HCT116 (cell line): Measurements from ENCODE around the gene CLEC16A. TPM values are rescaled to one million over a fixed set of nuclear protein-coding genes. Genes with fewer than 3 reads are reported as not detected.

ENCODE experiments used
- ATAC-seq: fragments of 200-7000 bp; cut with Tn5 transposase; 2 replicates; pipeline ENCODE4 v1.9.1; 2020; ENCODE audit warnings: mild to moderate bottlenecking, moderate library complexity
- BruUV-seq: library from RNA; stranded (reverse); fragments of 400-500 nt; replicated peaks from 2 replicates; lab custom pipeline; 2021; lab: Mats Ljungman, UMichigan
- CTCF ChIA-PET: fragments of 300-600 bp; sonication (Branson Sonifier 250); formaldehyde crosslinking; loops from one replicate; lab custom pipeline; 2021; ENCODE audit warnings: antibody characterized with exemption; lab: Charles Lee
- POLR2A ChIA-PET: fragments of 300-600, 350-600 bp; sonication (Branson Sonifier 250); formaldehyde crosslinking; loops from one replicate; lab custom pipeline; 2021; ENCODE audit warnings: antibody characterized with exemption; lab: Charles Lee
- RAD21 ChIA-PET, 2 experiments: fragments of 300-600 bp; sonication (Branson Sonifier 250); formaldehyde crosslinking; loops; one replicate each; lab custom pipeline; 2023; ENCODE audit warnings: low total read pairs in 2 of 2; ENCODE audit not compliant: uncharacterized antibody in 2 of 2, unreplicated experiment in 2 of 2, low non-redundant PET in 1 of 2; lab: Charles Lee
- DNase-seq: peaks from one replicate; pipeline ENCODE4 v3.0.0-alpha.2; 2010; ENCODE audit warnings: low read depth, low spot score
- H2AFZ ChIP-seq: fragments of 200-600 bp; shearing (Covaris generic), sonication (generic); 2 replicates; pipeline ENCODE4 v1.6.1; 2017; ENCODE audit warnings: low read depth, mixed run types, mixed read lengths, antibody characterized with exemption, low read length; ENCODE audit not compliant: poor library complexity, severe bottlenecking
- H3K27ac ChIP-seq: 2 replicates; pipeline ENCODE4 v1.5.1; 2012; ENCODE audit warnings: low read depth, low read length
- H3K27me3 ChIP-seq: fragments of 200-600 bp; sonication (generic); 2 replicates; pipeline ENCODE4 v1.6.1; 2016; ENCODE audit warnings: mixed run types, low read length, mixed read lengths; ENCODE audit not compliant: insufficient read depth
- H3K36me3 ChIP-seq, 2 experiments: fragments of 200-500 bp in 1 of 2; fragments of 200-600 bp in 1 of 2; sonication (Bioruptor generic) in 1 of 2; sonication (generic) in 1 of 2; 2 replicates each; pipeline versions ENCODE4 v1.5.1 to v1.6.1; 2014 to 2016; ENCODE audit warnings: low read length in 2 of 2, inconsistent platforms in 1 of 2, mixed read lengths in 1 of 2, mixed run types in 1 of 2; ENCODE audit not compliant: insufficient read depth in 2 of 2, control insufficient read depth in 1 of 2
- H3K4me1 ChIP-seq, 2 experiments: fragments of 200-600 bp in 1 of 2; sonication (generic) in 1 of 2; 2 replicates each; pipeline versions ENCODE4 v1.5.1 to v1.6.1; 2012 to 2017; ENCODE audit warnings: low read length in 2 of 2, inconsistent platforms in 1 of 2, mild to moderate bottlenecking in 1 of 2, mixed read lengths in 1 of 2, mixed run types in 1 of 2, moderate library complexity in 1 of 2; ENCODE audit not compliant: insufficient read depth in 2 of 2, control insufficient read depth in 1 of 2
- H3K4me2 ChIP-seq: fragments of 200-600 bp; sonication (generic); 2 replicates; pipeline ENCODE4 v1.6.1; 2017; ENCODE audit warnings: mixed run types, low read length, mixed read lengths
- H3K4me3 ChIP-seq, 2 experiments: fragments of 200-600 bp in 1 of 2; sonication (generic) in 1 of 2; replicated peaks in 1 of 2; 2 replicates each; pipeline ENCODE4 v1.5.1; 2011 to 2016; ENCODE audit warnings: low read length in 2 of 2, control low read depth in 1 of 2, low read depth in 1 of 2, mild to moderate bottlenecking in 1 of 2, mixed read lengths in 1 of 2, mixed run types in 1 of 2
- H3K79me2 ChIP-seq: fragments of 200-600 bp; sonication (generic); 2 replicates; pipeline ENCODE4 v1.6.1; 2017; ENCODE audit warnings: mild to moderate bottlenecking, mixed run types, low read length, moderate library complexity, mixed read lengths; ENCODE audit not compliant: insufficient read depth
- H3K9ac ChIP-seq: fragments of 200-600 bp; sonication (generic); 2 replicates; pipeline ENCODE4 v1.6.1; 2016; ENCODE audit warnings: low read length, mixed read lengths
- H3K9me2 ChIP-seq: fragments of 200-600 bp; sonication (generic), shearing (Covaris generic); 2 replicates; pipeline ENCODE4 v1.6.1; 2017; ENCODE audit warnings: mixed run types, mild to moderate bottlenecking, moderate library complexity; ENCODE audit not compliant: insufficient read depth
- H3K9me3 ChIP-seq, 2 experiments: fragments of 200-500 bp in 1 of 2; fragments of 200-600 bp in 1 of 2; sonication (Bioruptor generic) in 1 of 2; sonication (generic) in 1 of 2; 2 replicates each; pipeline ENCODE4 v1.6.1; 2014 to 2017; ENCODE audit warnings: low read length in 2 of 2, mixed read lengths in 2 of 2, inconsistent platforms in 1 of 2, low read depth in 1 of 2, mild to moderate bottlenecking in 1 of 2, mixed run types in 1 of 2, moderate library complexity in 1 of 2; ENCODE audit not compliant: control insufficient read depth in 1 of 2, insufficient read depth in 1 of 2
- H4K20me1 ChIP-seq: fragments of 200-600 bp; sonication (generic), shearing (Covaris generic); 2 replicates; pipeline ENCODE4 v1.6.1; 2017; ENCODE audit warnings: mixed run types, mild to moderate bottlenecking, moderate library complexity; ENCODE audit not compliant: insufficient read depth
- CEBPB ChIP-seq: IDR thresholded peaks from 2 replicates; pipeline ENCODE4 v1.6.1; 2012; ENCODE audit warnings: low read depth
- EZH2phosphoT487 ChIP-seq: fragments of 200-600 bp; IDR thresholded peaks from 2 replicates; pipeline ENCODE4 v1.6.1; 2018; ENCODE audit warnings: antibody characterized with exemption, borderline replicate concordance
- JUND ChIP-seq: IDR thresholded peaks from 2 replicates; pipeline ENCODE4 v1.6.1; 2012
- MAX ChIP-seq: IDR thresholded peaks from 2 replicates; pipeline ENCODE4 v1.6.1; 2012
- POLR2A ChIP-seq: IDR thresholded peaks from 2 replicates; pipeline ENCODE4 v1.7.0; 2011; ENCODE audit warnings: borderline replicate concordance; ENCODE audit not compliant: insufficient read depth, insufficient read length; ENCODE audit errors: extremely low read depth
- POLR2AphosphoS5 ChIP-seq: IDR thresholded peaks from 2 replicates; pipeline ENCODE4 v1.6.1; 2011; ENCODE audit warnings: mild to moderate bottlenecking, low read depth, low read length, moderate library complexity
- SP1 ChIP-seq: IDR thresholded peaks from 2 replicates; pipeline ENCODE4 v1.6.1; 2012; ENCODE audit warnings: low read depth
- SRF ChIP-seq: IDR thresholded peaks from 2 replicates; pipeline ENCODE4 v1.6.1; 2012; ENCODE audit warnings: low read depth
- TCF7L2 ChIP-seq: IDR thresholded peaks from 2 replicates; pipeline ENCODE4 v1.7.0; 2011; ENCODE audit warnings: borderline replicate concordance, inconsistent platforms; ENCODE audit not compliant: insufficient read depth, insufficient read length; ENCODE audit errors: extremely low read depth
- ZFX ChIP-seq: fragments of 450-650 bp; IDR thresholded peaks from 2 replicates; pipeline ENCODE4 v1.6.1; 2017
- intact Hi-C: fragments of 100-400 bp; cut with micrococcal nuclease; formaldehyde crosslinking; loops from 2 replicates; pipeline ENCODE4 v1.10.0; 2022
- total RNA-seq: library from RNA; stranded (reverse); gene quantifications from one replicate; pipeline ENCODE4 v1.2.1, GENCODE V29; 2021; ENCODE audit not compliant: unreplicated experiment

Gene CLEC16A
- total RNA-seq, 1 experiment from 2014 or later = 18.0 TPM

GRCh38 chr16:10989559-10989958, 45.2 kb downstream of the CLEC16A start:
- Histone ChIP-seq H3K9me2 (no peaks in the 10 kb centered on the region), H3K27ac (no peak overlapping the region), H3K27me3 (no peaks in the 10 kb centered on the region), H3K4me3 (no peak overlapping the region), H3K9ac (no peak overlapping the region), H3K4me1 (peaks cover 50 to 58% of the 10 kb centered on the region in 2 experiments), H2AFZ (no peak overlapping the region), H3K4me2 (no peak overlapping the region), H3K9me3 (no peaks in the 10 kb centered on the region), H3K36me3 (no peaks in the 10 kb centered on the region), H4K20me1 (no peaks in the 10 kb centered on the region), H3K79me2 (no peaks in the 10 kb centered on the region)
- no TSS peak for BruUV-seq
- CTCF ChIA-PET = no interaction called here
- POLR2A ChIA-PET = interaction anchor here (4.9 kb wide), 1 partner anchor 266 kb away, joined by 19 read pairs; the partner anchor contains the start of gene SOCS1
- ATAC-seq (no peak), DNase-seq (no peak)
- TF ChIP-seq POLR2A (no peak), SP1 (no peak), POLR2AphosphoS5 (no peak), MAX (no peak), SRF (no peak), CEBPB (no peak), EZH2phosphoT487 (no peak)
- RAD21 ChIA-PET = no interaction called here
- intact Hi-C loops = no loop called here

GRCh38 chr16:10990378-10990777, 46.0 kb downstream of the CLEC16A start:
- Histone ChIP-seq H3K9me3 (no peaks in the 10 kb centered on the region), H2AFZ (no peak overlapping the region), H3K4me2 (peak overlapping the region; percentile 84), H3K27me3 (no peaks in the 10 kb centered on the region), H3K4me3 (no peak overlapping the region), H3K36me3 (no peaks in the 10 kb centered on the region), H3K4me1 (peaks cover 50 to 58% of the 10 kb centered on the region in 2 experiments), H3K9ac (no peak overlapping the region), H4K20me1 (no peaks in the 10 kb centered on the region)
- ATAC-seq (no peak), DNase-seq (no peak)
- intact Hi-C loops = loop anchor here (5.0 kb wide), 1 partner anchor 102 kb away; no protein-coding TSS in a partner anchor
- POLR2A ChIA-PET = interaction anchor here (4.9 kb wide), 1 partner anchor 265 kb away, joined by 19 read pairs; the partner anchor contains the start of gene SOCS1
- RAD21 ChIA-PET = no interaction called here
- no TSS peak for BruUV-seq
- no peak for TF ChIP-seq POLR2A
- TF ChIP-seq ZFX = no peak
- TF ChIP-seq TCF7L2 = no peak
- no peak for TF ChIP-seq CEBPB
- TF ChIP-seq JUND = no peak
- no peak for TF ChIP-seq EZH2phosphoT487
- TF ChIP-seq, all 23 proteins: peak for 0
- peak overlapping the region; percentile 94 for H3K27ac ChIP-seq
- H3K9me2 ChIP-seq = no peaks in the 10 kb centered on the region
- no peaks in the 10 kb centered on the region for H3K79me2 ChIP-seq
- CTCF ChIA-PET = interaction anchor here (1.2 to 1.4 kb wide), 3 partner anchors 19 to 267 kb away, joined by 3 to 4 read pairs (median 3); partner anchors contain the start of gene SOCS1
